Measurements from ENCODE around the gene NCAPD3.

Gene NCAPD3

GRCh38 chr11:134126217-134126822, 97.4 kb downstream of the NCAPD3 start:
- no peak for DNase-seq (ENCODE audit: low read depth)
- TF ChIP-seq CTCF (IDR thresholded peaks at IDR 0.05; ENCODE audit: insufficient read depth, low read depth, low read length, missing control alignments) = no peak

GRCh38 chr11:134125507-134125906, 98.3 kb downstream of the NCAPD3 start:
- no peak overlapping the region for H3K4me3 ChIP-seq (ENCODE audit: low read depth, low read length)
- TF ChIP-seq CTCF (IDR thresholded peaks at IDR 0.05; ENCODE audit: insufficient read depth, low read depth, low read length, missing control alignments) = no peak
- DNase-seq (ENCODE audit: low read depth) = no peak

More at GRCh38 chr11:134126217-134126822, 97.4 kb downstream of the NCAPD3 start:
- H3K4me3 ChIP-seq (ENCODE audit: low read depth, low read length) = no peak overlapping the region

GRCh38 chr11:134124660-134125451, 98.9 kb downstream of the NCAPD3 start:
- TF ChIP-seq CTCF (IDR thresholded peaks at IDR 0.05; ENCODE audit: insufficient read depth, low read depth, low read length, missing control alignments) = no peak
- no peak overlapping the region for H3K4me3 ChIP-seq (ENCODE audit: low read depth, low read length)
- no peak for DNase-seq (ENCODE audit: low read depth)

- H3K4me3 ChIP-seq (ENCODE audit: low read depth, low read length) = no peak overlapping the region
- DNase-seq (ENCODE audit: low read depth) = no peak
- TF ChIP-seq CTCF (IDR thresholded peaks at IDR 0.05; ENCODE audit: insufficient read depth, low read depth, low read length, missing control alignments) = no peak
Measured at GRCh38 chr11:134120921-134121526, 102.7 kb downstream of the NCAPD3 start.

GRCh38 chr11:134120143-134120850, 103.5 kb downstream of the NCAPD3 start:
- no peak for DNase-seq (ENCODE audit: low read depth)
- no peak for TF ChIP-seq CTCF (IDR thresholded peaks at IDR 0.05; ENCODE audit: insufficient read depth, low read depth, low read length, missing control alignments)
- no peak overlapping the region for H3K4me3 ChIP-seq (ENCODE audit: low read depth, low read length)

GRCh38 chr11:134119094-134119493, 104.7 kb downstream of the NCAPD3 start:
- H3K4me3 ChIP-seq (ENCODE audit: low read depth, low read length) = no peak overlapping the region
- no peak for TF ChIP-seq CTCF (IDR thresholded peaks at IDR 0.05; ENCODE audit: insufficient read depth, low read depth, low read length, missing control alignments)
- no peak for DNase-seq (ENCODE audit: low read depth)
